ENCODE measurements around the gene CCDC18.

The CCDC18 gene

GRCh38 chr1:93306920-93307319 is 126.4 kb downstream of the CCDC18 start:
- DNase-seq (ENCODE audit: low read depth in 2 of 2, low spot score in 1 of 2) = no peak

GRCh38 chr1:93313026-93313425 is 132.5 kb downstream of the CCDC18 start:
- DNase-seq (ENCODE audit: low read depth in 2 of 2, low spot score in 1 of 2) = no peak

GRCh38 chr1:93317207-93317606 is 136.7 kb downstream of the CCDC18 start:
- no peak for DNase-seq (ENCODE audit: low read depth in 2 of 2, low spot score in 1 of 2)

- no peak for DNase-seq (ENCODE audit: low read depth in 2 of 2, low spot score in 1 of 2)
These were observed 137.4 kb downstream of the CCDC18 start for GRCh38 chr1:93317943-93318342.

- no peak for DNase-seq (ENCODE audit: low read depth in 2 of 2, low spot score in 1 of 2)
These were observed 141.2 kb downstream of the CCDC18 start for GRCh38 chr1:93321720-93322119.

GRCh38 chr1:93322349-93322748 is 141.8 kb downstream of the CCDC18 start:
- DNase-seq (ENCODE audit: low read depth in 2 of 2, low spot score in 1 of 2) = no peak

- no peak for DNase-seq (ENCODE audit: low read depth in 2 of 2, low spot score in 1 of 2)
These were observed 142.8 kb downstream of the CCDC18 start for GRCh38 chr1:93323185-93323820.

GRCh38 chr1:93324486-93325464 is 144.3 kb downstream of the CCDC18 start:
- no peak for DNase-seq (ENCODE audit: low read depth in 2 of 2, low spot score in 1 of 2)
